CD14-positive monocyte (primary cell): ENCODE data around the gene DNM2. TPM values are rescaled to one million over a fixed set of nuclear protein-coding genes. Genes with fewer than 3 reads are reported as not detected.
"Not testable (repeated sequence)": the region's sequence is repeated elsewhere in the genome, so short reads cannot be mapped to it uniquely, and the experiment has no call there.

ENCODE experiments used
- DNase-seq, 3 donors: peaks; one replicate each; pipeline ENCODE4 v3.0.0-alpha.2; 2011 to 2022
- H2AFZ ChIP-seq: 2 replicates; pipeline ENCODE4 v1.6.0; 2012; ENCODE audit warnings: mild to moderate bottlenecking, low read depth, low read length, inconsistent platforms; ENCODE audit not compliant: insufficient read depth, poor library complexity, severe bottlenecking
- H3K27ac ChIP-seq, 2 donors: 1 replicate in 1 of 2; 2 replicates in 1 of 2; pipeline ENCODE4 v1.5.1; 2012 to 2013; ENCODE audit warnings: low read length in 2 of 2, control low read depth in 1 of 2, inconsistent platforms in 1 of 2, low read depth in 1 of 2, mild to moderate bottlenecking in 1 of 2
- H3K27me3 ChIP-seq, 2 donors: one replicate each; pipeline versions ENCODE4 v1.6.0 to v1.6.1; 2011 to 2013; ENCODE audit warnings: low read length in 2 of 2; ENCODE audit not compliant: control insufficient read depth in 2 of 2, insufficient read depth in 2 of 2
- H3K36me3 ChIP-seq, 2 donors: replicated peaks in 1 of 2; 1 replicate in 1 of 2; 2 replicates in 1 of 2; pipeline versions ENCODE4 v1.5.1 to v1.6.1; 2012 to 2013; ENCODE audit warnings: low read length in 2 of 2, control low read depth in 1 of 2, inconsistent platforms in 1 of 2, mild to moderate bottlenecking in 1 of 2; ENCODE audit not compliant: insufficient read depth in 2 of 2, control insufficient read depth in 1 of 2
- H3K4me1 ChIP-seq, 2 donors: 1 replicate in 1 of 2; 2 replicates in 1 of 2; pipeline versions ENCODE4 v1.5.1 to v1.6.1; 2012 to 2013; ENCODE audit warnings: low read length in 2 of 2, control low read depth in 1 of 2, inconsistent platforms in 1 of 2, mild to moderate bottlenecking in 1 of 2, moderate library complexity in 1 of 2; ENCODE audit not compliant: insufficient read depth in 2 of 2, control insufficient read depth in 1 of 2
- H3K4me2 ChIP-seq: replicated peaks from 2 replicates; pipeline ENCODE3; 2012; ENCODE audit warnings: low read length, moderate library complexity, mild to moderate bottlenecking; ENCODE audit not compliant: poor library complexity, severe bottlenecking; ENCODE audit errors: extremely low read depth
- H3K4me3 ChIP-seq, 3 experiments: fragments of 200-600 bp in 1 of 3; sonication (generic) in 1 of 3; replicated peaks in 1 of 3; 1 replicate in 2 of 3; 2 replicates in 1 of 3; pipeline ENCODE4 v1.5.1; 2011 to 2013; ENCODE audit warnings: low read length in 3 of 3, mild to moderate bottlenecking in 3 of 3, control low read depth in 2 of 3, low read depth in 2 of 3, inconsistent platforms in 1 of 3, moderate library complexity in 1 of 3
- H3K79me2 ChIP-seq: 2 replicates; pipeline ENCODE4 v1.6.0; 2012; ENCODE audit warnings: mild to moderate bottlenecking, control low read depth, inconsistent platforms, low read length, moderate library complexity; ENCODE audit not compliant: insufficient read depth
- H3K9ac ChIP-seq: 2 replicates; pipeline ENCODE4 v1.6.0; 2017; ENCODE audit warnings: low read length, mild to moderate bottlenecking; ENCODE audit not compliant: insufficient read depth, poor library complexity, severe bottlenecking
- H3K9me3 ChIP-seq, 2 donors: replicated peaks in 1 of 2; 1 replicate in 1 of 2; 2 replicates in 1 of 2; pipeline versions ENCODE4 v1.5.1 to v1.6.1; 2012 to 2013; ENCODE audit warnings: low read length in 2 of 2, control low read depth in 1 of 2; ENCODE audit not compliant: control insufficient read depth in 1 of 2, insufficient read depth in 1 of 2
- H4K20me1 ChIP-seq: 2 replicates; pipeline ENCODE4 v1.6.0; 2012; ENCODE audit warnings: mild to moderate bottlenecking, low read length, control low read depth, moderate library complexity; ENCODE audit not compliant: insufficient read depth
- H3K27ac Mint-ChIP-seq, 7 donors: one replicate each; pipeline ENCODE4 v1.8.0; 2020; ENCODE audit warnings: mild to moderate bottlenecking in 7 of 7, mixed read lengths in 7 of 7, moderate library complexity in 6 of 7, inconsistent platforms in 2 of 7
- H3K27me3 Mint-ChIP-seq, 3 donors: one replicate each; pipeline ENCODE4 v1.8.0; 2021 to 2022; ENCODE audit warnings: low read depth in 3 of 3, mild to moderate bottlenecking in 3 of 3, mixed read lengths in 3 of 3, moderate library complexity in 3 of 3, inconsistent platforms in 1 of 3
- H3K36me3 Mint-ChIP-seq, 2 donors: one replicate each; pipeline ENCODE4 v1.8.0; 2020; ENCODE audit warnings: mixed read lengths in 2 of 2, inconsistent platforms in 1 of 2, mild to moderate bottlenecking in 1 of 2
- H3K4me1 Mint-ChIP-seq: one replicate; pipeline ENCODE4 v1.8.0; 2020; ENCODE audit warnings: mild to moderate bottlenecking, mixed read lengths
- H3K4me3 Mint-ChIP-seq, 2 donors: one replicate each; pipeline ENCODE4 v1.8.0; 2020; ENCODE audit warnings: mild to moderate bottlenecking in 2 of 2, mixed read lengths in 2 of 2, moderate library complexity in 1 of 2
- H3K9me3 Mint-ChIP-seq, 7 donors: one replicate each; pipeline ENCODE4 v1.8.0; 2020 to 2022; ENCODE audit warnings: mixed read lengths in 7 of 7, mild to moderate bottlenecking in 6 of 7, moderate library complexity in 6 of 7, inconsistent platforms in 2 of 7
- CTCF ChIP-seq: fragments of 200-600 bp; IDR thresholded peaks from one replicate; pipeline ENCODE4 v1.8.0; 2022; ENCODE audit warnings: antibody characterized with exemption, mild to moderate bottlenecking
- WGBS: methylation state at CpG from one replicate; pipeline ENCODE4 v1.1.5; 2013; ENCODE audit warnings: missing lambda C conversion rate; ENCODE audit not compliant: insufficient coverage; 5-methylcytosine and 5-hydroxymethylcytosine counted together
- intact Hi-C, 2 donors: fragments of 100-400 bp; cut with micrococcal nuclease; formaldehyde crosslinking; loops; one replicate each; pipeline versions ENCODE4 v1.15.0 to v1.15.1; 2023
- polyA plus RNA-seq, 3 donors: library from polyadenylated mRNA; depleted of rRNA in 1 of 3; unstranded in 2 of 3; stranded (reverse) in 1 of 3; fragments of 300-500 nt in 2 of 3; fragments of >200 nt in 1 of 3; fragmentation: Illumina TruSeq in 2 of 3; gene quantifications; 1 replicate in 2 of 3; 2 replicates in 1 of 3; pipeline ENCODE4 v1.2.3, GENCODE V29; 2012 to 2021

Gene DNM2
- polyA plus RNA-seq, 3 donors: 53.0 to 186 (median 69.5) TPM

- H3K4me3 Mint-ChIP-seq: peak overlapping the region; percentile 93 to 95
- Histone ChIP-seq H3K4me3 (peak overlapping the region; percentile 50 to 86 (median 72)), H3K9me3 (peaks cover 0 to 8% of the 10 kb centered on the region in 2 donors), H3K27ac (peak overlapping the region; percentile 85 to 94), H4K20me1 (peaks cover 18% of the 10 kb centered on the region), H3K27me3 (no peaks in the 10 kb centered on the region), H3K36me3 (peaks cover 23 to 29% of the 10 kb centered on the region in 2 donors), H3K9ac (peak overlapping the region; percentile 81), H3K4me1 (peaks cover 15 to 18% of the 10 kb centered on the region in 2 donors), H2AFZ (peak overlapping the region; percentile 80), H3K4me2 (peak overlapping the region; percentile 89), H3K79me2 (no peaks in the 10 kb centered on the region)
- H3K36me3 Mint-ChIP-seq: peaks cover 13 to 25% of the 10 kb centered on the region in 2 donors
- 34% methylated on average over 36 of the region's 38 CpGs for WGBS
- peak; percentile 81 to 86 (median 85) for DNase-seq
- intact Hi-C loops: loop anchor here in 1 of 2 donors (5.0 kb wide), 1 partner anchor 36 kb away; the partner anchor contains the start of gene CARM1
- peaks cover 11% of the 10 kb centered on the region for H3K4me1 Mint-ChIP-seq
- H3K27ac Mint-ChIP-seq: peak overlapping the region; percentile 97 to 100 (median 99)
- H3K27me3 Mint-ChIP-seq: peaks cover 0 to 9% (median 3%) of the 10 kb centered on the region in 3 donors
- TF ChIP-seq CTCF: no peak
- peaks cover 2 to 11% (median 7%) of the 10 kb centered on the region in 7 donors for H3K9me3 Mint-ChIP-seq
Measured at GRCh38 chr19:10836479-10837330, 118.8 kb downstream of the DNM2 start.

- peaks cover 9 to 16% of the 10 kb centered on the region in 2 donors for H3K36me3 Mint-ChIP-seq
- H3K27me3 ChIP-seq, DNase-seq, H3K4me2 ChIP-seq, H3K9me3 ChIP-seq, H3K27me3 Mint-ChIP-seq, H3K9ac ChIP-seq, H3K4me3 Mint-ChIP-seq, H3K27ac ChIP-seq, H3K27ac Mint-ChIP-seq, H3K79me2 ChIP-seq, H2AFZ ChIP-seq, H3K4me3 ChIP-seq: not testable (repeated sequence)
- Histone ChIP-seq H3K36me3 (peaks cover 14 to 20% of the 10 kb centered on the region in 2 donors), H3K4me1 (peaks cover 15 to 18% of the 10 kb centered on the region in 2 donors), H4K20me1 (peaks cover 14% of the 10 kb centered on the region)
- WGBS: 97% methylated on average over 6 of the region's 7 CpGs
- H3K9me3 Mint-ChIP-seq: peaks cover 2 to 11% (median 7%) of the 10 kb centered on the region in 7 donors
- intact Hi-C loops: loop anchor here in 1 of 2 donors (5.0 kb wide), 1 partner anchor 35 kb away; the partner anchor contains the start of gene CARM1
- peaks cover 11% of the 10 kb centered on the region for H3K4me1 Mint-ChIP-seq
Measured at GRCh38 chr19:10837649-10838048, 119.8 kb downstream of the DNM2 start.
